GM21717 (cell line): ENCODE measurements around the gene CD244.
A peak's percentile ranks its signal among the peaks of the same experiment; 100 is the strongest.
"Not testable (repeated sequence)": the region's sequence is repeated elsewhere in the genome, so short reads cannot be mapped to it uniquely, and the experiment has no call there.

ENCODE experiments used
- ATAC-seq: cut with Tn5 transposase; IDR thresholded peaks from one replicate; pipeline ENCODE4 v1.9.1; 2021; ENCODE audit warnings: mild to moderate bottlenecking, moderate library complexity; ENCODE audit not compliant: unreplicated experiment

CD244 gene

DNA sequence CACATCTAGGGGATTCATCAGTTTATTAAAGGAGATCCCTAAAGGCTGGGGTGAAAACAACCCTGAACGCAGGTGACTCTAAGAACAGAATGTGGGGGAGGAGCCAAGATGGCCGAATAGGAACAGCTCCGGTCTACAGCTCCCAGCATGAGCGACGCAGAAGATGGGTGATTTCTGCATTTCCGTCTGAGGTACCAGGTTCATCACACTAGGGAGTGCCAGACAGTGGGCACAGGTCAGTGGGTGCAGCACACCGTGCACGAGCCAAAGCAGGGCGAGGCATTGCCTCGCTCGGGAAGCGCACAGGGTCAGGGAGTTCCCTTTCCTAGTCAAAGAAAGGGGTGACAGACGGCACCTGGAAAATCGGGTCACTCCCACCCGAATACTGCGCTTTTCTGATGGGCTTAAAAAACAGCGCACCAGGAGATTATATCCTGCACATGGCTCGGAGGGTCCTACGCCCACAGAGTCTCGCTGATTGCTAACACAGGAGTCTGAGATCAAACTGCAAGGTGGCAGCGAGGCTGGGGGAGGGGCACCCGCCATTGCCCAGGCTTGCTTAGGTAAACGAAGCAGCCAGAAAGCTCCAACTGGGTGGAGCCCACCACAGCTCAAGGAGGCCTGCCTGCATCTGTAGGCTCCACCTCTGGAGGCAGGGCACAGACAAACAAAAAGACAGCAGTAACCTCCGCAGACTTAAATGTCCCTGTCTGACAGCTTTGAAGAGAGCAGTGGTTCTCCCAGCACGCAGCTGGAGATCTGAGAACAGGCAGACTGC, 79.5 kb downstream of the CD244 start:
- ATAC-seq = not testable (repeated sequence)

DNA sequence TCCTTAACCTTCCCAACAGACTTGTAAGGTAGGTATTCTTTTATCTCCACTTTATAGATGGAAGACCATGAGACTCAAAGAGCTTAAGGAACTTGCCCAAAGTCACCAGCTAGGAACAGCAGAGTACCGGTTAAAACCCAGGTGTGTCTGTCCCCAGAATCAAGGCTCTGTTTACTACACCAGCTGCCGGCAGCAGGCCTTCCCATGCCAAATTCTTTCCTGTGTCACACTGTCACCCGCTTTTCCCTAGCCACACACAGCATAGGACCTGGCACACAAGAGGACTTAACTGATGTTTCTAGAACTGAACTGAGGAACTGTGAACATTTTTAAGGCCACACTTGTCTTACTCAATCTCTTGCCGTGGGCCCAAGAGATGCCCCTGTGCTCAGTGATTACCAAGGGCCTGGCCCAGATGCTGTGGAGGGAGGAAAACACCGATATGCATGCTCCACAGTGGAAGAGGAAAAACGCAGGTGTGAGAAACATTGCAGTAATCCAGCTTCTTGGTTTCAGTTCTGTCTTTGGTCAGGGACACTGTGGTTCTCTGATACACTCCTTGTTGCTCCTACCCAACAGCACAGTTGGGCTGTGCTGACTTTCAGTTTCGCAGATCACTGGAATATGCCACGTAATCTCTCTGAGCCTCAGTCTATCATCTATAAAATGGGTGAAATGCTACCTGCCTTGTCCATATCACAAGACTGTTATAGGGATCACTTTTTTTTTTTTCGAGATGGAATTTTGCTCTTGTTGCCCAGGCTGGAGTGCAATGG, 80.6 kb downstream of the CD244 start:
- peak; percentile 84 for ATAC-seq

DNA sequence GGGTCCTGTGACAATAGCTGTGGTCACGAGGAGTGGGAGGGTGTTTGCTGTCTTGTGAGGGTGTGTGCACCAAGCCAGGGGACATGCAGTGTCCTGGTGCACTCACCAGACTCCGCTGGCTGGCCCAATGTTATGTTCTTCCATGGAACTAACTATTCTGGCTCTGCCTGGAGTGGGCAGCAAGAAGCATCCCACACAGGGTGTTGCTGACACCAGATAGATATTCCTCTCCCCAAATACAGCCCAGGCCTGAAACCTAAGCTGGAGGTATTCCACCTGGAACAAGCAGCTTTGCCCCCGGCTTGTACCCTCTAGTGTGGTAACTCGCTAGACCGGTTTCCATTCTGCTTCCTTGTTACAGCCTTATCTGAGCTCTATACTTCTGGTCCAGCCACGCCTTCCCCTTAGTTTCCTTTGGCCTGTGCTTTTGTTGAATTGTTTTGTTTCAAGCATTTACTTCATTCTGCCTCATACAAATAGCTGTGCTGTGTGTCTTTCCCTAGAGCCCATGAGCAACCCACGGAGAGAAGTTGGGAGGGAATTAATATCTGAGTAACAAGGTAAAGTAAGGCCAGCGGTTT, 81.4 kb downstream of the CD244 start:
- ATAC-seq = no peak

DNA sequence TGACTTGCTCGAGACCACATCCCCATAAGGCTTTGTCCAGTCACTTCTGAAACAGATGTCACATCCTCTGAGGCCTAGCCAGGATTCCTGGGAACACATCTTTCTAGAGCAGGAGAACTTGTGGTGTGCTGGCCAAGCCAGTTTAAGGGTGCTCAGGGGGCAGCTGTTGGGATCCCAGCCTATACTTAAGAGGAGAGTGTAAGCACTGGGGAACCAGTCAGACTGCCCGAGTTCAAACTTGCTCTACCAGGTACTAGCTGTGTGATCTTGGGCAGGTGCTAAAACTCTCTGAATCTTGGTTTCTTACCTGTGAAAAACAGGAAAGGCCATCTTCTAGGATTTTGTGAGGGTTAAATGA, 82.3 kb downstream of the CD244 start:
- ATAC-seq = no peak
